ENCODE data around the gene B4GALT2.

- TF ChIP-seq POLR2AphosphoS5 (IDR thresholded peaks at IDR 0.05) (no peak), CTCF (IDR thresholded peaks at IDR 0.05) (no peak)
Observed at GRCh38 chr1:44040418-44040817, 61.4 kb downstream of the B4GALT2 start.

Measured in upper lobe of left lung (tissue), 4 donors.